HUES64 (cell line): ENCODE data around the gene MBTD1.

Source experiments
- H3K27ac ChIP-seq: 2 replicates; pipeline ENCODE4 v1.7.0; 2013; ENCODE audit warnings: low read depth, low read length, inconsistent platforms
- H3K27me3 ChIP-seq: 2 replicates; pipeline ENCODE4 v1.6.1; 2013; ENCODE audit warnings: mild to moderate bottlenecking, low read length; ENCODE audit not compliant: insufficient read depth
- H3K36me3 ChIP-seq: 2 replicates; pipeline ENCODE4 v1.6.1; 2013; ENCODE audit warnings: mild to moderate bottlenecking, low read length; ENCODE audit not compliant: insufficient read depth
- H3K4me1 ChIP-seq: 2 replicates; pipeline ENCODE4 v1.6.1; 2013; ENCODE audit warnings: mild to moderate bottlenecking, low read length, moderate library complexity; ENCODE audit not compliant: insufficient read depth
- H3K4me3 ChIP-seq: 2 replicates; pipeline ENCODE4 v1.5.1; 2013; ENCODE audit warnings: mild to moderate bottlenecking, low read length, moderate library complexity
- H3K9ac ChIP-seq: 2 replicates; pipeline ENCODE4 v1.6.1; 2013; ENCODE audit warnings: mild to moderate bottlenecking, low read depth, low read length
- H3K9me3 ChIP-seq: 2 replicates; pipeline ENCODE4 v1.6.1; 2013; ENCODE audit warnings: low read depth, low read length; ENCODE audit not compliant: insufficient read depth
- WGBS: fragments of 150-250, 120-280 bp; methylation state at CpG from one replicate; pipeline ENCODE4 v1.1.7; 2013; ENCODE audit warnings: missing lambda C conversion rate; 5-methylcytosine and 5-hydroxymethylcytosine counted together

The MBTD1 gene

GRCh38 chr17:51164911-51165679 is 94.8 kb downstream of the MBTD1 start:
- 50% methylated on average over 16 of the region's 16 CpGs for WGBS
- Histone ChIP-seq H3K9ac (peak overlapping the region; percentile 62; the same call in 1 of the 2 replicates), H3K4me3 (peak overlapping the region; percentile 90), H3K4me1 (peaks cover 2% of the 10 kb centered on the region), H3K9me3 (no peaks in the 10 kb centered on the region), H3K27me3 (no peaks in the 10 kb centered on the region), H3K36me3 (peaks cover 62% of the 10 kb centered on the region), H3K27ac (no peak overlapping the region)

GRCh38 chr17:51161541-51161940 is 98.3 kb downstream of the MBTD1 start:
- 100% methylated on average over 3 of the region's 3 CpGs for WGBS
- no peak overlapping the region for H3K9ac ChIP-seq
- H3K27me3 ChIP-seq: no peaks in the 10 kb centered on the region
- H3K4me1 ChIP-seq: peaks cover 2% of the 10 kb centered on the region; the same call in 1 of the 2 replicates
- H3K27ac ChIP-seq: no peak overlapping the region
- no peak overlapping the region for H3K4me3 ChIP-seq
- peaks cover 65% of the 10 kb centered on the region for H3K36me3 ChIP-seq
- no peaks in the 10 kb centered on the region for H3K9me3 ChIP-seq

- no peaks in the 10 kb centered on the region for H3K27me3 ChIP-seq
- WGBS: 95% methylated on average over 3 of the region's 3 CpGs
- no peak overlapping the region for H3K4me3 ChIP-seq
- peaks cover 76% of the 10 kb centered on the region for H3K36me3 ChIP-seq
- peaks cover 2% of the 10 kb centered on the region; the same call in 1 of the 2 replicates for H3K4me1 ChIP-seq
- H3K27ac ChIP-seq: no peak overlapping the region
- no peaks in the 10 kb centered on the region for H3K9me3 ChIP-seq
- H3K9ac ChIP-seq: no peak overlapping the region
These were observed 100.2 kb downstream of the MBTD1 start for GRCh38 chr17:51159604-51160003.

- H3K9ac ChIP-seq: no peak overlapping the region
- H3K4me1 ChIP-seq: peaks cover 13% of the 10 kb centered on the region; the same call in 1 of the 2 replicates
- WGBS: 94% methylated on average over 8 of the region's 8 CpGs
- no peak overlapping the region for H3K27ac ChIP-seq
- no peaks in the 10 kb centered on the region for H3K27me3 ChIP-seq
- no peaks in the 10 kb centered on the region for H3K9me3 ChIP-seq
- H3K36me3 ChIP-seq: peaks cover 46% of the 10 kb centered on the region
- H3K4me3 ChIP-seq: no peak overlapping the region
These were observed 104.4 kb downstream of the MBTD1 start for GRCh38 chr17:51155416-51155815.

DNA sequence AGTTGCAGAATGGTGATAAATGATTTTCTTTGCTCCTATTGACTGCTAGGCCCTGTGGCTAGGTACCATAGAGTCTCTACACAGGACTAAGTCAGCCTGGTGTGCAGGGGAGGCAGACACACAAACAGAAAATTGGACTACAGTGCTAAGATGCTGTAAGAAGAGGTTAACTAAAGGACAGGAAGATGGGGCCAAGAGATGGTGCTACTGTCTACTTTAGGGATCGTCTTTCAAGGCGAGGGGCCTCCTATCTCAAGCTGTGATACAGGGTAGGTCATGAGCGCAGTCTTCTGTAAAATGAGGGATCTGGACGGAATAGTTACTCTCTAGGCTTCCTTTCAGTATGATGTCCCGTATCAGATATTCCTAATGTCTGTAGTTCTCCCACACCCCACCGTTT is 105.7 kb downstream of the MBTD1 start:
- H3K9me3 ChIP-seq: no peaks in the 10 kb centered on the region
- no peaks in the 10 kb centered on the region for H3K27me3 ChIP-seq
- WGBS: 14% methylated on average over 4 of the region's 6 CpGs
- H3K4me1 ChIP-seq: peaks cover 13% of the 10 kb centered on the region; the same call in 1 of the 2 replicates
- H3K4me3 ChIP-seq: peak overlapping the region; percentile 87
- peak overlapping the region; percentile 69 for H3K27ac ChIP-seq
- H3K9ac ChIP-seq: peak overlapping the region; percentile 95
- H3K36me3 ChIP-seq: peaks cover 35% of the 10 kb centered on the region

DNA sequence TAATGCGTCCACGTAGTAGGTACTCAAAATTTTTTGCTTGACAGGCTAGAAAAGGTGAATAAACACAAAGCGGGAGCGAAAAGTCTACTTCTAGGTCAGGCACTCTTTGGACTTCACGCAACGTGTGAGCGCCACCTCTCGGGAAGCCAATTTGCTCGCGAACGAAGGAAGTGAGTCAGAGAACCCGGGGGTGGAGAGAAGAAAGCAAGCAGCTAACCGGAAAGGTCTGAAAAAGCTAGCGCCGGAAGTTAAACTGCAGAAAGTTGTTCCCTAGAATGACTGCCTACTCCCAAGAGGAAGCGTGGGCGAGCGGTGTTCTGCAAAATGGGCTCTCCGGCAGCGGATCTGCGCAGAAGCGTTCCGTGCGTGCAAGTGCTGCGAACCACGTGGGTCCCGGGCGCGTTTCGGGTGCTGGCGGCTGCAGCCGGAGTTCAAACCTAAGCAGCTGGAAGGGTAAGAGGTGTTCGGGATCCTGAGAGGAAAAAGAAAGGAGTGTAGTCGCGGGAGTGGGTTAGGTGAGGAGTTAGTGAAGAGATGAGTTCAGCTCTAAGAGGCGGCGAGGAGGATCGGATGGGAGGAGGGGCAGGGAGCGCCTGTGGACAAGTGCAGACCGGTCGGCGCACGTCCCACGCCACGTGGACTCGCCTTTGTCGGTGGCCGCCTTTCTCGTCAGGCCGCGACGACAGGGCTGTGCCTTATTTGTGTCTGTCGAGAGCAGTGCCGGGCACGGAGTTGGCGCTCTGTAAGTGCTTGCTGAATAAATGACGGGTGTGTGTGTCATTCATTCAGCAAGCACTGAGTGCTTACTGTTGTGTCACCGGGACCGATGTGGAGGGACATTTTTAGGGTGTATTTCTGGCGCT is 106.4 kb downstream of the MBTD1 start, which contains the start of gene NME1:
Gene NME1 (plus strand): TSS at position 350 of the 863 bp plus-strand sequence. CDS start 2,096 bp downstream, outside the sequence.
- Histone ChIP-seq H3K27me3 (no peaks in the 10 kb centered on the region), H3K27ac (peak within 1 kb of the TSS; percentile 69), H3K9ac (peak within 1 kb of the TSS; percentile 95), H3K4me3 (peak within 1 kb of the TSS; percentile 87), H3K9me3 (no peaks in the 10 kb centered on the region), H3K4me1 (peaks cover 13% of the 10 kb centered on the region; the same call in 1 of the 2 replicates), H3K36me3 (peaks cover 29% of the 10 kb centered on the region)
- WGBS: under 1% methylated on average over 60 of the region's 60 CpGs

DNA sequence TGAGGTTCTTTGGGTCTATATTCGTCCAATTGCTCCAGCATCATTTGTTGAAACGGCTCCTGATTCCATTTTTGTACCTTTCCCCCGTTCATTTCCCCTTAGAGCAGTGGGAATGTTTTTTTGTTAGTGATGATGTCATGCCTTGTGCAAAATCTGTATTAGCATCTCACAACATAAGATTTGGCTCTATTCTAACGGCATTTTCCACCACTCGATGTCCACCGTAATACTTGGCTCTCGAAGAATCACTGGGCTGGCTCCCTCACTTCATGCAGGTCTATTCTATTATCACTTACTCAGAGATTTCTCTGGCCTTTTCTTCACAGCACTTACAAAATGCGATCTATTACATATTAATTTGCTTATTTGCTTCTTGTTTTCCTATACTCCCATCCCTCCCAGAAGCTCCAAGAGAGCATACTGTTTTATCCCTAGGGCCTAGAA is 107.1 kb downstream of the MBTD1 start:
- Histone ChIP-seq H3K9me3 (no peaks in the 10 kb centered on the region), H3K4me1 (peaks cover 13% of the 10 kb centered on the region; the same call in 1 of the 2 replicates), H3K27ac (peak overlapping the region; percentile 56), H3K4me3 (peak overlapping the region; percentile 87), H3K27me3 (no peaks in the 10 kb centered on the region), H3K9ac (peak overlapping the region; percentile 45), H3K36me3 (peaks cover 23% of the 10 kb centered on the region)
- 61% methylated on average over 7 of the region's 8 CpGs for WGBS

- H3K36me3 ChIP-seq: peaks cover 7% of the 10 kb centered on the region
- peaks cover 13% of the 10 kb centered on the region; the same call in 1 of the 2 replicates for H3K4me1 ChIP-seq
- no peak overlapping the region for H3K27ac ChIP-seq
- H3K27me3 ChIP-seq: no peaks in the 10 kb centered on the region
- no peak overlapping the region for H3K4me3 ChIP-seq
- 89% methylated on average over 4 of the region's 5 CpGs for WGBS
- no peaks in the 10 kb centered on the region for H3K9me3 ChIP-seq
- H3K9ac ChIP-seq: no peak overlapping the region
These were observed 108.9 kb downstream of the MBTD1 start for GRCh38 chr17:51150932-51151331.

DNA sequence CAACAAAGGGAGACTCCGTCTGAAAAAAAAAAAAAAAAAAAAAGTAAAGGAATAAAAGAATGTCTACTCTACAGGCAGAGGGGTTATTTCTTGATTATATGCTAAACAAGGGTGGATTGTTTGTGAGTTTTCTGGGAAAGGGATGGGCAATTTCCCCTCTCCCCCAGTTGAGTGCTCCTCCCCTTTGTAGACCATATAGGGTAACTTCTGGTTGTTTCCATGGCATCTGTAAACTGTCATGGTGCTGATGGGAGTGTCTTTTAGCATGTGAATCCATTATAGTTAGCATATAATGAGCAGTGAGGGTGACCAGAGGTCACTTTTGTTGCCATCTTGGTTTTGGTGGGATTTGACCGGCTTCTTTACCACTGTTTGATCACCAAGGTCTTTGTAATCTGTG is 110.7 kb downstream of the MBTD1 start:
- 91% methylated on average over 2 of the region's 2 CpGs for WGBS

GRCh38 chr17:51147650-51148049 is 112.2 kb downstream of the MBTD1 start:
- Histone ChIP-seq H3K4me1 (peaks cover 6% of the 10 kb centered on the region; the same call in 1 of the 2 replicates), H3K9me3 (no peaks in the 10 kb centered on the region), H3K9ac (no peak overlapping the region), H3K27ac (no peak overlapping the region), H3K4me3 (no peak overlapping the region), H3K36me3 (no peaks in the 10 kb centered on the region), H3K27me3 (no peaks in the 10 kb centered on the region)
- 90% methylated on average over 3 of the region's 4 CpGs for WGBS

More for the DNA sequence above, 110.7 kb downstream of the MBTD1 start:
- H3K4me3 ChIP-seq: no peak overlapping the region
- no peaks in the 10 kb centered on the region for H3K36me3 ChIP-seq
- no peak overlapping the region for H3K9ac ChIP-seq
- no peaks in the 10 kb centered on the region for H3K27me3 ChIP-seq
- no peaks in the 10 kb centered on the region for H3K9me3 ChIP-seq
- H3K4me1 ChIP-seq: peaks cover 10% of the 10 kb centered on the region; the same call in 1 of the 2 replicates
- H3K27ac ChIP-seq: no peak overlapping the region
